ENCODE results near the gene OTOP3.

OTOP3 gene

GRCh38 chr17:74917430-74917829 lies 18.3 kb upstream of the OTOP3 start:
- DNase-seq = no peak

DNA sequence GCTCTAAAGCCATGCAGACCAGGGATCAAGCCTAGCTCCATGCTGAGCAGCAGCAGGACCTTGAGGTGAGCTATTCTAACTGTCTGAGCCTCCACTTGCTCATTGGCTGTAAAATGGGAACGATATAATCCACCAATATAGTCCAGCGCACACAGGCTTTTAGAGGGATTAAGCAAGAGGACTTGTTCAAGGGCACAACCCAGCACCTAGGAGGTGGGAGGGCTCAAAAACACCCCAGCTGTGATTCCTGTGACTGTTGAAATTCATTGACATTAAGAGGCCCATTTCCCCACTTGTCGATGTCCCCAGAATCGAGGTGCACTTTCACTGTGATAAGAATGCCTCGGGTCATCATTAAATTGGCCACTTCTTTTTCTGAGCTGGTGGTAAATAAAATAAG lies 16.8 kb upstream of the OTOP3 start:
- DNase-seq = no peak

DNA sequence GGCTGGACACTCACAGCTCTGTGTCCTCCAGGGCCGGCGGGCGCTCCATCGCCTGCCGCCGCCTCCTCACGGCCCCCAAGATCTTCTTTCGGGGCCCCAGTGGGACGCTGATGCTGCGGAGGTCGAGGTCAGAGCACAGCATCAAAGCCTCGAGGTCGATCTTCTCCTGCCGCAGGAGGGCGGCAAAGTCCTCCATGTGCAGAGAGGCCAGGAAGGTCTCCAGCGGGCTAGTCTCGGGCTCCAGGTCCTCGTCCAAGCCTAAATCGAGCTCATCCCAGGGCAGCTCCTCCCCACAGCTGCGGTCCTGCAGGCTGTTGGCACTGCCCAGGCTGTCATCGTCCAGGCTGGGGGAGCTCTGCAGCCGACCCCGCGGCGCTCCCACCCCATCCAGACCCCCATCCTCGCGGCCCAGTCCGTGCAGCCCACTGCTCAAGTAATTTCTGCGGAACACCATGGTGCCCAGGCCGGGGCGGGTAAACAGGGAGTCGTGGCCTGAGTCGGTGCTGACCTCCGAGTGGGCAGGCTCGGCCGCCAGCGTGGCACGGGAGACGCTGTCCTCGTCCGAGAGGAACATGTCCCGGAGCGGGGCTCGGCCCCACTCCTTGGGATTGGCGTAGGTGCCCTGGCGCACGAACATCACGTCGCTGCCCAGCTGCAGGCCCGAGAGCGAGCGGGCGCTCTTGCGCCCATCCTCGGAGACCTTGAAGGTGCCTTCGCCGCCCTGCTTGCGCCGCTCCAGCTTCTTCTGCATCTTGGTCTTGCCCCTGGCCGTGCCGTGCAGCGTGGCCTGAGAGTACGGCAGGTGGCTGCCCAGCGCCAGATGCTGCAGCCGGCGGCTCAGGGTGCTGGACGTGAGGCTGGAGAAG lies 16.0 kb upstream of the OTOP3 start:
- no peak for DNase-seq

DNA sequence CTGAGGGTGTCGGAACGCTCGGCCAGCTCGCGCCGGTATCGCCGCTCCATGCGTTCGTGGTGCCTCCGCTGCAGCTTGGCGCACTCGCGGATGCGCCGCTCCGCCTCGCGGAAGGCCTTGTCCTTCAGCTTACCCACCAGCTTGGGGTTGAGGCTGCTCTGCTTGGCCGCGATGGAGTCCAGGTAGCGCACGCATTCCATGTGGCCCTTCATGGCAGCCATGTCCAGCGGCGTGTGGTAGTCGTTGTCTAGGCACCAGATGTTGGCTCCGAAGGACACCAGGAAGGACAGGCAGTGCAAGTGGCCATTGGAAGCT lies 15.4 kb upstream of the OTOP3 start:
- no peak for DNase-seq

GRCh38 chr17:74920642-74921025 lies 15.1 kb upstream of the OTOP3 start:
- no peak for DNase-seq

DNA sequence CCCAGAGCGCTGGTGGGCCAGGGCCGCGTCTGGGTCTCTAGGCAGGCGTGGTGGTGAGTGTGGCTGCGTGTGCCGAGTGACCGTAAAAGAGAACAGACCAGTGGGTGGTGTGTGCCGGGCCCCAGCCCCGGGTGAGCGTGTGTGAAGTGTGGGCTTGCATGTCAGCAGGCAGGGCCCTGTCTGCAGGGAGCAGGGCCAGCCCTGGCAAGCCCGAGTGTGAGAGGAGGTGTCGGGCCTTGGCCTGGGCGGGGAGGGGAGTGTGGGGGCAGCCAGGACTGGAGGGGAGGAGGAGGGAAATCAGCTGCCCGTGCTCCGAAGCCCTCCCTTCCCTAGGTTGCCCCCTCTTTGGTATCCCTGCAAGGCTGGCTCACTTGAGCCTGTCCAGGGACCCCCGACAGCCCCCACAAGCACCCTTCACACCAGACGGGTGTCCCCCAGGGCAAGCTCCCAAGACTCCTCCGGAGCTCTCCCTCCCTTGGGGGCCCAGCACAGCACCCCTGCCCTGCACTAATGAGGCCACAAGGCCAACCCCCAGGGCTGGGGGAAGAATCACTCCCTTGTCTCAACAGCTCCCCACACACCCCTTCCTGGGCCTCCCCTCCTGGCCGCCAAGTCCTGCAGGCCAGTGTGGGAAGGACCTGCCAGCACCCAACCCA lies 14.5 kb upstream of the OTOP3 start:
- no peak for DNase-seq

DNA sequence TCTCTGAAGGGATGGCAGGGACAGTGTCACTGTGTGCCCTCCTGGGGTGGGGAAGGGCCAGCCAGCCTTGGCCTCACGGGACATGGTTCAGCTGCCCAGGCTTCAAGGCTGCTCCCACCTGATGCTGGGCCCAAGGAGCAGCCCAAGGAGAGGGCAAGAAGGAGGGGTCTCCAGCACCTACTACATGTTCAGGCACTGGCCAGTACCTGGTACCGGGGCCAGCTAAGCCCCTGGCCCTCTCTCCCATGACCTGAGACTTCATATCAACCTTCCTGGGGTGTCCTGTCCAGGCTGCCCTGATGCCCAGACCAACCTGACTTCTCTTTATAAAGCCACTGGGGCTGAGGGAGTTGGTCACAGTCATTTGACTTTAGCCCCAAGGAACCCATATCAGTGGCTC lies 13.9 kb upstream of the OTOP3 start:
- no peak for DNase-seq

DNA sequence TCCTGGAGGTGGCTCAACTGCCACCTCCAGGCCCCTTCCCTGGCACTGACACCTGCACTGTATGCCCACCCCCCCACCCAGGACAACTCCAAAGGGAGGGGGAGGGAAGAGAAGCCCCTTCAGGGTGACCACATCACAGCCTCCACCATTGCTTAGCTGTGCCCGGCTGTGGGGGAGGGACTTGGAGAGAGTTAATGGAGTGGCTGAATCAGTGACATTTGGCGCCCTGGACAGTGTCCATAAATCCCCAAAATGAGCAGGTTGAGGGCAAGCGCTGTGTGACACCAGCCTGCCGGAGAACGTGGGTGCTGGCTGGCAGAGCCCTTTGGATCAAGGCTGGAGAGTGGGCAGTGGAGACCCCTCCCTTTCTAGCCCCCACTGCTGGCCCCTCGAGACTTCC lies 13.5 kb upstream of the OTOP3 start:
- no peak for DNase-seq

GRCh38 chr17:74922694-74923537 lies 12.8 kb upstream of the OTOP3 start, which contains the start of gene USH1G:
Gene USH1G, minus strand, starts transcription at chr17:74923255. Its CDS starts 182 bp downstream, at chr17:74923073.
- DNase-seq = no peak

GRCh38 chr17:74923538-74924249 lies 12.0 kb upstream of the OTOP3 start:
- DNase-seq = no peak

- DNase-seq = no peak
Observed at GRCh38 chr17:74924250-74924948, 11.3 kb upstream of the OTOP3 start, which contains the start of gene OTOP2. Gene OTOP2, plus strand, starts transcription at chr17:74924273. Its CDS starts 360 bp downstream, at chr17:74924633.

DNA sequence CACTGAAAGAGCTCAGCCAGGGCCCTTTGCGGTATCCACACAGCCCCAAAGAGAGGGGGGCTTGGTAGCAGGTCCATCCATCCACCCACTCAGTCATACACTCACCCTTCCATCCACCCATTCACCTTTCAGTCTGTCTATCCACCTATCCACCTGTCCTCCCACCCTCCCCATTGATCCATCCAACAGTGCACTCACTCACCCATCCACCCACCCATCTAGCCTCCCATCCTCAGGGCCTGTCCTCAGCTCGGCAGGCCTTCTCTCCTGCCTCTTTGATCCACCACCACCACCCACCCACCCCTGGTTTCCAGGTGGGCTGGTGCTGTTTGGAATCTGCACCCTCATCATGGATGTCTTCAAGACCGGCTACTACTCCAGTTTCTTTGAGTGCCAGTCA lies 10.5 kb upstream of the OTOP3 start:
- DNase-seq = no peak

- DNase-seq = no peak
Observed at GRCh38 chr17:74928786-74929185, 6.9 kb upstream of the OTOP3 start.

DNA sequence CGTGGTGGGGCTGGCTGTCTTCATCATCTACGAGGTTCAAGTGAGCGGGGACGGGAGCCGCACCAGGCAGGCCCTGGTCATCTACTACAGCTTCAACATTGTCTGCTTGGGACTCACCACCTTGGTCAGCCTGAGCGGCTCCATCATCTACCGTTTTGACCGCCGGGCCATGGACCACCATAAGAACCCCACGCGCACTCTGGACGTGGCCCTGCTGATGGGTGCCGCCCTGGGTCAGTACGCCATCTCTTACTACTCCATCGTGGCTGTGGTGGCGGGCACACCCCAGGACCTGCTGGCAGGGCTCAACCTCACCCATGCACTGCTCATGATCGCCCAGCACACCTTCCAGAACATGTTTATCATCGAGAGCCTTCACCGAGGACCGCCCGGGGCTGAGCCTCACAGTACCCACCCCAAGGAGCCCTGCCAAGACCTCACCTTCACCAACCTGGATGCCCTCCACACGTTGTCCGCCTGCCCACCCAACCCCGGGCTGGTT lies 5.1 kb upstream of the OTOP3 start:
- no peak for DNase-seq

- DNase-seq = no peak
Observed at GRCh38 chr17:74935048-74935447, 650 bp upstream of the OTOP3 start.

DNA sequence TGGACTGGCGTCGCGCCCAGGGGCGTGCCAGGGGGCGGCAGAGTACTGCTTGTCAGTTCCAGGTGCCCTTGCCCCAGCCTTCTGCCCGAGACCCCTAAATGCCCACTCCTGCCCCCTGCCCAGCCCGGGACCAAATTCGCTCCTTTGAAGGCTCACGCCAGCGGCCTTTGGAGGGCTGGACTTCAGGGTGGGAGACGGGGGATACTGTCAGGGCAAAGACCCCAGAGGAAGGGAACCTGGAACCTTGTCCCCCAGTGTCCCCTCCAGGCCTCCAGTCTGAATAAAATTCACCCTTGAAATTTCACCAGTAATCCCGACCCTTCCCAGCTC lies 737 bp downstream of the OTOP3 start:
- no peak for DNase-seq

DNA sequence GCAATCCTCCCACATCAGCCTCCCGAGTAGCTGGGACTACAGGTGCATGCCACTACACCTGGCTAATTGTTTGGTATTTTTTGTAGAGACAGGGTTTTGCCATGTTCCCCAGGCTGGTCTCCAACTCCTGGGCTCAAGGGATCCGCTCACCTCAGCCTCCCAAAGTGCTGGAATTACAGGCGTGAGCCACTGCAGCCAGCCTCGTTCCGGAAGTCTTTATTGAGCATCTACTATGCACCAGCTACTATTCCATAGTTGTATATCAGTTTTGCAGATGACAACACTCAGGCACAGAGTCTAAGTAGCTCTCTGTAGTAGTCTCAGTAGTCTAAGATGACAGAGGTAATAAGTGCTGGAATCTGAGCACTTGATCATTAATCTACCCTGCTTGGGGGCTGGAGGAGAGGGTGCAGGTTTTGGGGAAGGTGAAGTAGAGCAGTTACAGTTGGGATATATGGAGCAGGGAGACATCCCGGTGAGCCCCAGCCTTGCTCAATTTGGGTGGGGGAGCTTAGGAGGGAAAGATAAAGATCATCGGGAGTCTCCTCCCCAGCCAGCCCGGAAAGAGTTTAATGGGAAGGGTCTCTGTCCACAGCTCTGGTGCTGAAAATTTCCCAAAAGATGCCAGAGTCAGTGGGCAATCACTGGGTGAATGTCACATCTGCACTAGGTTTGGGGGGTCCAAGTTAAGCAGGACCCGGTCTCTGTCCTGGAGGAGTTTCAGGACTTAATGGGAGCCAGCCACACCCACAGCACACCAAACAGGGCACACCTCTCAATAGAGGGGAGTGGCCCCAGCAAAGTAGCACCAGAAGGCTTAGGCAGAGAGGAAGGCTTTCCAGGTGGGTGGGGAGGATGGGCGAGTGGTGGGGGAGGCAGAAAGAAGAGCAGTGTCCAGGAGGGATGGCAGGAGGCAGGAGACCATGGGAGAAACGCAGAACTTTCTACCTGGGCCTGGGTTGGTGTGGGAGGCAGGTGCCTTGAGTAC lies 1.7 kb downstream of the OTOP3 start:
- DNase-seq = no peak

DNA sequence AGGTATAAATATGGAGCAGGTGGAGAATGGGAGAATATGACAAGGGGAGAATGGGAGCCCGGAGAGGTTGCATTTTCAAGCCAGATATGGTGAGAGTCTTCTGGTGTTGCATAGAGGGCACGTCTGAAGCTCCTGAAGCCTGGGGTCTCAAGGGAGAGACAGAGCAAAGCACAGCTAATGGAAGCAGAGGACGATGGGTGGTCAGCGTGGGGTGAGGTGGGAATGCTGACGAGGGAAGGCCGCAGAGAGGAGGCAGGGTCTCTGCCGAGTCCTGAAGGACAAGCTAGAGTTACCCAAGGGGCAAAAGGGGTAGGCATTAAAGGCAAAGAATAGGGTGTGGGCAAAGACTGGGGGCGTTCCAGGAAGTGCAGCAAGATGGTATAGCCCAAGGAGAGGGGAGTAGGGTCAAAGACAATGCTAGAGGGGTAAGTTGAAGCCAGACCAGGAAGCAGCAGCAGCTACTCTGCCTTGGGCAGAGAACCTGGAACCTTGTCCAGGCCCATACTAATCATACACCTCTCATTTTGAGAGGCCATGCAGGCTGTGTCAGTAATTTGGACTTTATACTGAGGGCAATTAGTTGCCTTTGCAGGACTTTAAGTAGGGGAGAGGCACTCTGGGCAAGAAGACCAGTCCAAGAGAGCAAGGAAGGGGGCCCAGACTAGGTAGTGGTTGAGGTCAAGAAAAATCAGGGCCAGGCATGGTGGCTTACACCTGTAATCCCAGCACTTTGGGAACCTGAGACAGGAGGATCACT lies 2.7 kb downstream of the OTOP3 start:
- no peak for DNase-seq

DNA sequence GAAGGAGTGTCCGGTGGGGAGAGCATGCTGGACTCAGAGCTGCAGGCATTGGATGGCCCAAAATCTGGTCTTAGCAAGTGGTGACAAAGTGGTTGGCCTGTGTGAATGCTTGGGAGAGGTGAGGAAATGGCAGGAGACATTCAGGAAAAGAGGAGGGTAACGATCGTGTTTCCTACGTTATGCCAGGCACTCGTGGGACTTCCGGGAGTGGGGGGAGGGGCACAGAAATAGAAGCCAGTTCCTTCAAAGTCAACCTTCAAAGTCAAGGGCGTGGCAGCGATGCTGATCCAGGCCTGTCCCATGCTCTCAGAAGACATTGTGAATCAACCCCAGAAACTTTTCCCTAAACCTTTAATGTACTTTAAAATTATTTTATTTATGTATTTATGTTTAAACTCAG lies 3.8 kb downstream of the OTOP3 start:
- DNase-seq = no peak

DNA sequence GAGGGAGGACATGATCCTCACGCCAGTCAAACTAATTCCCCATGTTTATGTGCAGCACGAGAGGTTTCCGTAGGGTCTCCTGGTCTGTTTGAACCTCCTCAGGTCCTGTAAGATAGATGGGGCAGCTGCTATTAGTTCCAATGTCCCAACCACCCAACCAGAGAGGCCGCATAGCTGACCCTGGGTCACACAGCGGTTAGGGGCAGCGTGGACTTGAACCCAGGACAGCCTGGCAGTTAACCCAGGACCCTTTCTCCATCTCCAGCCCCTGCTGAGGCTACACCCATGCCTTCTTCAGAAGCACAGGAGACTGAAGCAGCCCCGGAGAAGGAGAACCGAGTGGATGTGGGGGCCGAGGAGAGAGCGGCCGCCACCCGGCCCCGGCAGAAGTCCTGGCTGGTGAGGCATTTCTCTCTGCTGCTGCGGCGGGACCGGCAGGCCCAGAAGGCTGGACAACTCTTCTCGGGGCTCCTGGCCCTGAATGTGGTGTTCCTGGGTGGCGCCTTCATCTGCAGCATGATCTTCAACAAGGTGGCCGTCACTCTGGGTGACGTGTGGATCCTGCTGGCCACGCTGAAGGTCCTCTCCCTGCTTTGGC lies 5.5 kb downstream of the OTOP3 start:
- no peak for DNase-seq

Data from NCI-H1048 (cell line).